Stimulated activated CD4-positive, alpha-beta T cell treated with anti-CD3 and anti-CD28 coated beads, Interleukin-2, amount 100 ng/mL, for 4 hours (primary cell): ENCODE measurements around the gene ARHGDIB.

Source experiments
- DNase-seq: peaks from one replicate; pipeline ENCODE4 v3.0.0-alpha.2; 2020; ENCODE audit warnings: low read depth

Gene ARHGDIB

GRCh38 chr12:14893506-14894250, 67.7 kb downstream of the ARHGDIB start:
- DNase-seq: no peak

DNA sequence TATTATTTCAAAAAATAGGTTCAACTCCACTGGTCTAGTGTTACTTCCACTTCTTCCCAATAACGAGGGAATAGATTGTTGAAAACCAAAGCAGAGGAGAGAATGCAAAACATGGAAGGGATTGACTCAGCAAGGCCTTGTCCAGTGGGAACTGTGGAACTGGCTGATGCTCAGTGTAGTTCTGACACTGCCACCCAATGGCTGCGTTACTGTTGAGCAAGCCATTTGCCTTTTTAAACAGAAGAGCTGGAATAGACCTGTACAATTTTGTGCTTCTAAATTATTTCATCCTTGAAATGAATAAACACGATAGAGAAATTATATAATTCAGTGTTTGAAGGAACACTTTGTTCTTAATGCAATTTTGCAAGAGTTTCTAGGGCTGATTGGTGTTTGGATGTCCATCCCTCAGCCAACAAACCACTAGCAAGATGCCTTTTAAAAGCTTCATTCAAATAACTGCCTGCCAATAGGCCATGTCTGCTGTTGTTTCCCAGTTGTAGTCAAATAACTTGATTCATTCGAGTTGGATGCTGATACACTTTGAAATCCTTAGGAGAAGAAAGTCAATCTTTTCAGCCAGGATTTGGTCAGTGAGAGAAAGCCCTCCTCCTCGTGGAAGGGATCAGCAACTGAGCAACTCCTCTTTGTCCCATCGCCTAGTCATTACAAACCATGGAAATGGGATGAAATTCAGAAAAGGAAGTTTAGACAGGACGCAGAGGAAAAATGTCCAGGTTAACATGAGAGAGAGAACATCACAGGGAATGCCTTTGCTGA, 68.5 kb downstream of the ARHGDIB start:
- DNase-seq: no peak
